GM12878 (cell line): Measurements from ENCODE around the gene GUK1. TPM values are rescaled to one million over a fixed set of nuclear protein-coding genes. Genes with fewer than 3 reads are reported as not detected.

Experiments
- ATAC-seq: fragments of 200-7000 bp; cut with Tn5 transposase; 3 replicates; pipeline ENCODE4 v1.9.1; 2020; ENCODE audit warnings: mild to moderate bottlenecking, moderate library complexity
- BruUV-seq: library from RNA; stranded (reverse); fragments of 400-500 nt; replicated peaks from 2 replicates; lab custom pipeline; 2021; lab: Mats Ljungman, UMichigan
- CTCF ChIA-PET: fragments of 300-600 bp; sonication (Branson Sonifier 250); formaldehyde crosslinking; extraction: SDS; loops from one replicate; lab custom pipeline; 2021; ENCODE audit warnings: inconsistent platforms; lab: Yijun Ruan, JAX
- POLR2A ChIA-PET: fragments of 350-600 bp; formaldehyde crosslinking; extraction: SDS; loops from one replicate; lab custom pipeline; 2021; ENCODE audit warnings: inconsistent platforms; lab: Charles Lee
- RAD21 ChIA-PET: fragments of 300-600 bp; sonication (Branson Sonifier 250); formaldehyde crosslinking; loops from one replicate; lab custom pipeline; 2023; ENCODE audit warnings: antibody characterized with exemption; ENCODE audit not compliant: unreplicated experiment; lab: Charles Lee
- SMC1A ChIA-PET: fragments of 300-600 bp; sonication (Branson Sonifier 250); formaldehyde crosslinking; loops from one replicate; lab custom pipeline; 2023; ENCODE audit not compliant: unreplicated experiment, uncharacterized antibody; lab: Charles Lee
- DNase-seq: peaks from one replicate; pipeline ENCODE4 v3.0.0-alpha.2; 2011; ENCODE audit warnings: low read depth, low spot score
- FAIRE-seq: peaks from 3 replicates; lab custom pipeline; 2011; peaks lifted over from hg19 to GRCh38; lab: Jason Lieb, UNC
- H2AFZ ChIP-seq: 2 replicates; pipeline ENCODE4 v1.6.0; 2011; ENCODE audit warnings: low read depth, low read length, control low read depth; ENCODE audit not compliant: control insufficient read depth
- H3K27ac ChIP-seq: 2 replicates; pipeline ENCODE4 v1.5.1; 2011; ENCODE audit warnings: control low read depth; ENCODE audit not compliant: control insufficient read depth, insufficient read depth
- H3K27me3 ChIP-seq, 2 experiments: replicated peaks in 1 of 2; 2 replicates each; pipeline versions ENCODE4 v1.6.0 to v1.6.1; 2011; ENCODE audit warnings: low read length in 1 of 2; ENCODE audit not compliant: control insufficient read depth in 2 of 2, insufficient read depth in 2 of 2
- H3K36me3 ChIP-seq, 2 experiments: 2 replicates each; pipeline ENCODE4 v1.5.1; 2011; ENCODE audit warnings: low read length in 1 of 2; ENCODE audit not compliant: control insufficient read depth in 2 of 2, insufficient read depth in 2 of 2
- H3K4me1 ChIP-seq: 2 replicates; pipeline ENCODE4 v1.6.1; 2011; ENCODE audit warnings: mild to moderate bottlenecking, low read length, moderate library complexity, mixed read lengths; ENCODE audit not compliant: control insufficient read depth, insufficient read depth
- H3K4me2 ChIP-seq: 2 replicates; pipeline ENCODE4 v1.6.0; 2011; ENCODE audit warnings: control low read depth; ENCODE audit not compliant: control insufficient read depth, insufficient read depth
- H3K4me3 ChIP-seq: fragments of 200-600 bp; sonication (generic); 2 replicates; pipeline ENCODE4 v1.5.1; 2016
- H3K79me2 ChIP-seq: 2 replicates; pipeline ENCODE4 v1.6.0; 2011; ENCODE audit warnings: low read length; ENCODE audit not compliant: control insufficient read depth, insufficient read depth
- H3K9ac ChIP-seq: 2 replicates; pipeline ENCODE4 v1.8.0; 2011; ENCODE audit warnings: low read length, control low read depth, mixed read lengths; ENCODE audit not compliant: control insufficient read depth, insufficient read depth
- H3K9me3 ChIP-seq: replicated peaks from 3 replicates; pipeline ENCODE4 v1.5.1; 2011; ENCODE audit warnings: mild to moderate bottlenecking, low read length; ENCODE audit not compliant: control insufficient read depth, insufficient read depth
- H4K20me1 ChIP-seq: 2 replicates; pipeline ENCODE4 v1.6.0; 2011; ENCODE audit not compliant: control insufficient read depth, insufficient read depth
- ATF3 ChIP-seq: IDR thresholded peaks from 2 replicates; pipeline ENCODE4 v1.6.1; 2011; ENCODE audit warnings: low read depth, mild to moderate bottlenecking, low read length, moderate library complexity, borderline replicate concordance; ENCODE audit errors: extremely low read depth
- ATF7 ChIP-seq: fragments of 450-650 bp; IDR thresholded peaks from 2 replicates; pipeline ENCODE4 v1.6.1; 2016; ENCODE audit warnings: low read depth, mild to moderate bottlenecking
- BHLHE40 ChIP-seq, 2 experiments: fragments of 450-650 bp in 1 of 2; IDR thresholded peaks; 2 replicates each; pipeline ENCODE4 v1.6.1; 2011 to 2017; ENCODE audit warnings: low read depth in 2 of 2, borderline replicate concordance in 1 of 2, improper control_type of control experiment in 1 of 2, low read length in 1 of 2, mild to moderate bottlenecking in 1 of 2
- FOXK2 ChIP-seq: fragments of 450-650 bp; IDR thresholded peaks from 2 replicates; pipeline ENCODE4 v1.6.1; 2017; ENCODE audit warnings: mild to moderate bottlenecking, moderate library complexity
- IKZF1 ChIP-seq: fragments of 450-650 bp; conservative IDR thresholded peaks from 2 replicates; pipeline ENCODE4 v1.6.1; 2017; ENCODE audit warnings: antibody characterized with exemption, mild to moderate bottlenecking
- IRF4 ChIP-seq: IDR thresholded peaks from 2 replicates; pipeline ENCODE4 v1.6.1; 2011; ENCODE audit warnings: low read depth, low read length
- LARP7 ChIP-seq: fragments of 450-650 bp; IDR thresholded peaks from 2 replicates; pipeline ENCODE4 v1.6.1; 2017; ENCODE audit warnings: mild to moderate bottlenecking
- MEF2A ChIP-seq: IDR thresholded peaks from 2 replicates; pipeline ENCODE4 v1.6.1; 2011; ENCODE audit warnings: low read depth, mild to moderate bottlenecking, low read length, moderate library complexity; ENCODE audit not compliant: insufficient read depth
- NBN ChIP-seq: fragments of 450-650 bp; IDR thresholded peaks from 2 replicates; pipeline ENCODE4 v1.6.1; 2016
- NFXL1 ChIP-seq: fragments of 450-650 bp; IDR thresholded peaks from 2 replicates; pipeline ENCODE4 v1.6.1; 2017; ENCODE audit warnings: antibody characterized with exemption, mild to moderate bottlenecking, borderline replicate concordance
- PAX5 ChIP-seq: IDR thresholded peaks from 2 replicates; pipeline ENCODE4 v1.6.1; 2011; ENCODE audit warnings: low read depth, low read length, borderline replicate concordance
- POLR2AphosphoS2 ChIP-seq: IDR thresholded peaks from 2 replicates; pipeline ENCODE4 v1.6.1; 2011; ENCODE audit warnings: low read depth, mild to moderate bottlenecking, low read length, improper control_type of control experiment, moderate library complexity
- RAD21 ChIP-seq: IDR thresholded peaks from 2 replicates; pipeline ENCODE4 v1.6.1; 2011; ENCODE audit warnings: mild to moderate bottlenecking, low read depth, low read length, moderate library complexity; ENCODE audit not compliant: insufficient read depth
- RUNX3 ChIP-seq: IDR thresholded peaks from 2 replicates; pipeline ENCODE4 v1.6.1; 2012; ENCODE audit warnings: low read length, inconsistent platforms
- STAT1 ChIP-seq: fragments of 450-650 bp; conservative IDR thresholded peaks from 2 replicates; pipeline ENCODE4 v1.6.1; 2014; ENCODE audit warnings: antibody characterized with exemption, mild to moderate bottlenecking
- TAF1 ChIP-seq: IDR thresholded peaks from 2 replicates; pipeline ENCODE4 v1.6.1; 2011; ENCODE audit warnings: mild to moderate bottlenecking, low read depth, low read length, borderline replicate concordance
- ZNF24 ChIP-seq: fragments of 450-650 bp; IDR thresholded peaks from 2 replicates; pipeline ENCODE4 v1.6.1; 2017; ENCODE audit warnings: antibody characterized with exemption, mild to moderate bottlenecking
- ZZZ3 ChIP-seq: IDR thresholded peaks from 2 replicates; pipeline ENCODE4 v1.6.1; 2011; ENCODE audit warnings: low read depth; ENCODE audit not compliant: control insufficient read depth, insufficient read length
- WGBS: methylation state at CpG from one replicate; pipeline ENCODE4 v1.1.6; 2016; ENCODE audit warnings: low lambda C conversion rate; ENCODE audit not compliant: insufficient replicate concordance, insufficient coverage; ENCODE audit errors: missing lambda C conversion rate; 5-methylcytosine and 5-hydroxymethylcytosine counted together
- in situ Hi-C: fragments of 300-500 bp; cut with MboI; formaldehyde crosslinking; loops from 9 replicates; pipeline ENCODE4 v1.14.3; 2018; ENCODE audit warnings: mixed read lengths
- intact Hi-C: fragments of 100-400 bp; cut with micrococcal nuclease; formaldehyde crosslinking; loops from one replicate; pipeline ENCODE4 v1.14.2; 2022; ENCODE audit not compliant: unreplicated experiment
- polyA plus RNA-seq, 11 experiments: library from polyadenylated mRNA; depleted of rRNA in 4 of 11; unstranded in 6 of 11; stranded (reverse) in 5 of 11; fragments of >200 nt; fragmentation: Nextera tagmentation in 4 of 11; fragmentation: Illumina TruSeq in 1 of 11; extraction: Ambion mirVana in 4 of 11; extraction: Trizol in 1 of 11; gene quantifications; 1 replicate in 1 of 11; 2 replicates in 10 of 11; pipeline versions ENCODE4 v1.2.1 to v1.2.3, GENCODE V29; 2011 to 2016; ENCODE audit warnings: inconsistent platforms in 2 of 11, missing spikeins in 2 of 11, low read depth in 1 of 11
- total RNA-seq, 4 experiments: library from RNA; depleted of rRNA in 3 of 4; stranded (reverse); fragments of >200 nt in 3 of 4; fragmentation: Illumina TruSeq in 1 of 4; extraction: Trizol in 1 of 4; gene quantifications; 2 replicates each; pipeline versions ENCODE4 v1.2.1 to v1.2.3, GENCODE V29; 2013 to 2021
- TF ChIP-seq, protein P1 (sequence below): fragments of 450-650 bp; IDR thresholded peaks from 2 replicates; pipeline ENCODE4 v1.6.1; 2017; ENCODE audit warnings: mild to moderate bottlenecking, moderate library complexity

The GUK1 gene
- total and polyA plus RNA-seq, 10 of the 15 experiments (the other 5 are each of a cell fraction or from before 2014, with no cell fraction given) = 6.3 to 357 (median 203) TPM

DNA sequence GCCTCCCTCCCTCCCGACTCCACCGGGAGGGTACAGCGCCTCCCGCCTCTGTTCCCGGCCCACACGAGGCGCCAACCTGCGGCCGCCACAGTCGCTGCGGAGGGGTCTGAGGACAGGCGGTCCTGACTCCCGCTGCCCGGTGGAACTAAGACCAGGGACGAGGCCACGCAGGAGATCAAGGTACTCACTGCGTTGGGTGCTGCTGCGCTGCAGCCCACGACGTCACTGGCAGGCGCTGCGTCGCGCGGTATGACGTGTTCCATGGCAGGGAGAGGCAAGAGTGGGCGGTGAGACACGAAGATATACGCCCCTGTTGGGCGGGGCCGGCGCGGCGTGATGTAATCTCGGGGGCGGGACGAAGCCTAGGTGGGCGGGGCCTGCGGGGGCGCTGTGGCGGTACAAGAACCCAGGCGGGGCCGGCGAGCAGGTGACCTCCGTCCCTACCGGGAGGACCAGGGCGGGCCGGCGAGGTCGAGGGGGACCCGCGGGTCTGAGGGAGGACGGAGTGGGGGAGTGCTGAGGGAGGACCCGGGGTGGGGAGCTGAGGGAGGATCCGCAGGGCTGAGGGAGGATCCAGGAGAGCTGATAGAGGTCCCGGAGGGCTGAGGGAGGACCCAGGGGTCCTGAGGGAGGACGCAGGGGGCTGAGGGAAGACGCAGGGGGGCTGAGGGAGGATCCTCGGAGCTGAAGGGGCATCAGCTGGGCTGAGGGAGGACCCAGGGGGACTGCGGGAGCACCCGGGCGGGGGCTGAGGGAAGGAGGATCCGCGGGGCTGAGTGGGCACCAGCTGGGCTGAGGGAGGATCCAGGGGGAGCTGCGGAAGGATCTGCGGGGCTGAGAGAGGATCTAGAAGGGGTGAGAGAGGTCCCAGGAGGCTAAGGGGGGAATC lies 30.8 kb upstream of the GUK1 start, which contains the start of gene MRPL55:
MRPL55 (minus strand) TSS at position 227 of the 889 bp plus-strand sequence. CDS start 1,039 bp downstream, outside the sequence.
- no TSS peak for BruUV-seq
- peak within 1 kb of the TSS; percentile 96 for H3K4me2 ChIP-seq
- peak within 1 kb of the TSS; percentile 85 for H3K9ac ChIP-seq
- H4K20me1 ChIP-seq = no peaks in the 10 kb centered on the region
- peaks cover 11% of the 10 kb centered on the region for H3K4me1 ChIP-seq
- ChIA-PET RAD21 (interaction anchor here (0.7 to 1.2 kb wide), 2 partner anchors 21 to 57 kb away, joined by 3 read pairs; no protein-coding TSS in a partner anchor), CTCF (interaction anchor here (0.7 to 2.2 kb wide), 5 partner anchors 14 to 110 kb away, joined by 3 to 8 read pairs (median 5); partner anchors contain the start of gene IBA57), SMC1A (interaction anchor here (0.7 to 1.5 kb wide), 2 partner anchors 14 to 22 kb away, joined by 3 to 4 read pairs; no protein-coding TSS in a partner anchor), POLR2A (interaction anchor here (0.6 to 2.1 kb wide), 6 partner anchors 12 to 689 kb away, joined by 3 to 7 read pairs (median 4); partner anchors contain the start of genes ARF1 and IBA57)
- H3K9me3 ChIP-seq = no peaks in the 10 kb centered on the region
- FAIRE-seq = peak; percentile 94
- intact Hi-C loops = loop anchor here (2.0 kb wide), 1 partner anchor 31 kb away; the partner anchor contains the start of gene GUK1
- peak; percentile 94 for ATAC-seq
- H3K79me2 ChIP-seq = peaks cover 13% of the 10 kb centered on the region
- peaks cover 4 to 5% of the 10 kb centered on the region in 2 experiments; a peak in 3 of 4 replicates for H3K36me3 ChIP-seq
- in situ Hi-C loops = no loop called here
- peak within 1 kb of the TSS; percentile 96 for H2AFZ ChIP-seq
- WGBS = 1% methylated on average over 56 of the region's 66 CpGs
- peak; percentile 93 for DNase-seq
- H3K27me3 ChIP-seq = no peaks in the 10 kb centered on the region
- peak within 1 kb of the TSS; percentile 93 for H3K4me3 ChIP-seq
- H3K27ac ChIP-seq = peak within 1 kb of the TSS; percentile 73
- TF ChIP-seq BHLHE40 (IDR thresholded peaks at IDR 0.05; ENCODE audit: borderline replicate concordance in 1 of 2, low read depth in 2 of 2, low read length in 1 of 2) (peak; percentile 35 to 68; a peak in 2 of 4 replicates), LARP7 (peak; percentile 68), PAX5 (peak; percentile 20; the same call in 1 of the 2 replicates), NFXL1 (peak; percentile 99), ZZZ3 (no peak), IKZF1 (no peak; the same call in none of the 2 replicates), ATF3 (peak; percentile 92), ZNF24 (no peak), IRF4 (peak; percentile 59; the same call in 1 of the 2 replicates), RAD21 (no peak), NBN (peak; percentile 99), POLR2AphosphoS2 (peak; percentile 82), RUNX3 (no peak), MEF2A (no peak), FOXK2 (peak; percentile 63; the same call in 1 of the 2 replicates), STAT1 (0 out of 2 replicates have a peak, but pooled peaks have one; percentile 72), TAF1 (peak; percentile 78; the same call in 1 of the 2 replicates), ATF7 (peak; percentile 90)
- TF ChIP-seq, protein P1, sequence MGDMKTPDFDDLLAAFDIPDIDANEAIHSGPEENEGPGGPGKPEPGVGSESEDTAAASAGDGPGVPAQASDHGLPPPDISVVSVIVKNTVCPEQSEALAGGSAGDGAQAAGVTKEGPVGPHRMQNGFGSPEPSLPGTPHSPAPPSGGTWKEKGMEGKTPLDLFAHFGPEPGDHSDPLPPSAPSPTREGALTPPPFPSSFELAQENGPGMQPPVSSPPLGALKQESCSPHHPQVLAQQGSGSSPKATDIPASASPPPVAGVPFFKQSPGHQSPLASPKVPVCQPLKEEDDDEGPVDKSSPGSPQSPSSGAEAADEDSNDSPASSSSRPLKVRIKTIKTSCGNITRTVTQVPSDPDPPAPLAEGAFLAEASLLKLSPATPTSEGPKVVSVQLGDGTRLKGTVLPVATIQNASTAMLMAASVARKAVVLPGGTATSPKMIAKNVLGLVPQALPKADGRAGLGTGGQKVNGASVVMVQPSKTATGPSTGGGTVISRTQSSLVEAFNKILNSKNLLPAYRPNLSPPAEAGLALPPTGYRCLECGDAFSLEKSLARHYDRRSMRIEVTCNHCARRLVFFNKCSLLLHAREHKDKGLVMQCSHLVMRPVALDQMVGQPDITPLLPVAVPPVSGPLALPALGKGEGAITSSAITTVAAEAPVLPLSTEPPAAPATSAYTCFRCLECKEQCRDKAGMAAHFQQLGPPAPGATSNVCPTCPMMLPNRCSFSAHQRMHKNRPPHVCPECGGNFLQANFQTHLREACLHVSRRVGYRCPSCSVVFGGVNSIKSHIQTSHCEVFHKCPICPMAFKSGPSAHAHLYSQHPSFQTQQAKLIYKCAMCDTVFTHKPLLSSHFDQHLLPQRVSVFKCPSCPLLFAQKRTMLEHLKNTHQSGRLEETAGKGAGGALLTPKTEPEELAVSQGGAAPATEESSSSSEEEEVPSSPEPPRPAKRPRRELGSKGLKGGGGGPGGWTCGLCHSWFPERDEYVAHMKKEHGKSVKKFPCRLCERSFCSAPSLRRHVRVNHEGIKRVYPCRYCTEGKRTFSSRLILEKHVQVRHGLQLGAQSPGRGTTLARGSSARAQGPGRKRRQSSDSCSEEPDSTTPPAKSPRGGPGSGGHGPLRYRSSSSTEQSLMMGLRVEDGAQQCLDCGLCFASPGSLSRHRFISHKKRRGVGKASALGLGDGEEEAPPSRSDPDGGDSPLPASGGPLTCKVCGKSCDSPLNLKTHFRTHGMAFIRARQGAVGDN = peak; percentile 48; the same call in 1 of the 2 replicates
